HG02571 (cell line): ENCODE measurements around the gene TTBK1.

Source experiments
- ATAC-seq: cut with Tn5 transposase; IDR thresholded peaks from one replicate; pipeline ENCODE4 v1.9.1; 2021; ENCODE audit warnings: mild to moderate bottlenecking, moderate library complexity; ENCODE audit not compliant: unreplicated experiment

Gene TTBK1

DNA sequence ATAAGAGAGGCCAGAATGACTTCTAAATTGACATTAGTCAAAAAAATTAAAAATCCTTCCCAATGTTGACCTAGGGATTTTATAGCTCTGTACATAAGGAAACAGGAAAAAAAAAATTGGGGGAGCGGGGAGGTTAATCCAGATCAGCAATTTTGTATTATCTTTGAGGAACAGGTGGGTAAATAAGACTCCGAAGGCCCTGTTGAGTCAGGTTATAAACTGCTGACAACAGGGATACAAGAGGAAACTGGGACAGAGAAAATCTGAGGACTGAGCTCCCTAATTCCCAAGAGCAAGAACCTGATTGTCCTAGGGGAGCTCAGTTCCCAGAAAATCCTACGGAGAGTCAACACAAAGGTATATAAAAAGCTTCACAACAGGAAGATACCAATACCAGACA lies 92.2 kb downstream of the TTBK1 start:
- no peak for ATAC-seq

DNA sequence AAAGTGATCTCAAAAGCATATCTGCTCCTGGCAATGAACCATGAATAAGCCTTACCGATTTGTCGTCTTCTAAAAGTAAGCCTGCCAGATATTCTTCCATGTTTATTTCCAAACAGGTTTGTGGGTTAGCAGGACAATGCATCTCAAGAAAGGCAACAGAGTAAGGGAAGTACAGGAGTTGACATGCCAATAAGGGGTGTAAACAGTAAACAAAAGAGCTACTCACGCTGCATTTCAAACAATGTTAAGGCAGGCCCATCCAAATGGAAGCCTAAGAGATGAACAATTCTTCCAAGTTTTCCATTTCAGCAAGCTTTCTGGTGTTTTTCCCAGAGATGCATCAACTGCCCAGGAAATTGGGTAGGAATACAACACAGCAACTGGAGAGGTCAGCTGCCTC lies 93.1 kb downstream of the TTBK1 start:
- ATAC-seq: no peak
